H9 (cell line): ENCODE measurements around the gene AMMECR1L. TPM values are rescaled to one million over a fixed set of nuclear protein-coding genes. Genes with fewer than 3 reads are reported as not detected.
A peak's percentile ranks its signal among the peaks of the same experiment; 100 is the strongest.

Source experiments
- DNase-seq: peaks from one replicate; pipeline ENCODE4 v3.0.0-alpha.2; 2017
- H2AFZ ChIP-seq: one replicate; pipeline ENCODE4 v1.6.1; 2013; ENCODE audit warnings: mild to moderate bottlenecking, low read length, control low read depth, moderate library complexity
- H2AK5ac ChIP-seq: 2 replicates; pipeline ENCODE4 v1.6.1; 2013; ENCODE audit warnings: low read length, control low read depth, mixed read lengths; ENCODE audit not compliant: insufficient read length
- H2BK120ac ChIP-seq: one replicate; pipeline ENCODE4 v1.6.1; 2013; ENCODE audit warnings: low read depth, mild to moderate bottlenecking, low read length, control low read depth, inconsistent platforms; ENCODE audit not compliant: poor library complexity, severe bottlenecking
- H2BK12ac ChIP-seq: 2 replicates; pipeline ENCODE4 v1.6.1; 2013; ENCODE audit warnings: low read length, control low read depth, mixed read lengths, low read depth; ENCODE audit not compliant: insufficient read length
- H2BK15ac ChIP-seq: 2 replicates; pipeline ENCODE4 v1.6.1; 2013; ENCODE audit warnings: low read depth, low read length, control low read depth
- H2BK20ac ChIP-seq: one replicate; pipeline ENCODE4 v1.6.1; 2013; ENCODE audit warnings: low read depth, mild to moderate bottlenecking, low read length, control low read depth, inconsistent platforms; ENCODE audit not compliant: poor library complexity, severe bottlenecking
- H2BK5ac ChIP-seq: 2 replicates; pipeline ENCODE4 v1.6.1; 2013; ENCODE audit warnings: low read length, control low read depth, mixed read lengths; ENCODE audit not compliant: insufficient read length
- H3K14ac ChIP-seq: 2 replicates; pipeline ENCODE4 v1.6.1; 2013; ENCODE audit warnings: low read length, control low read depth; ENCODE audit not compliant: insufficient read depth
- H3K18ac ChIP-seq: 2 replicates; pipeline ENCODE4 v1.6.1; 2013; ENCODE audit warnings: low read depth, mild to moderate bottlenecking, mixed read lengths, low read length, control low read depth; ENCODE audit not compliant: insufficient read length
- H3K23ac ChIP-seq: 2 replicates; pipeline ENCODE4 v1.6.1; 2013; ENCODE audit warnings: low read length, control low read depth, mixed read lengths, low read depth; ENCODE audit not compliant: insufficient read length
- H3K23me2 ChIP-seq: 2 replicates; pipeline ENCODE4 v1.6.1; 2013; ENCODE audit warnings: low read depth, mild to moderate bottlenecking, mixed read lengths, low read length, control low read depth; ENCODE audit not compliant: insufficient read length, poor library complexity, severe bottlenecking
- H3K27ac ChIP-seq: 2 replicates; pipeline ENCODE4 v1.5.1; 2013; ENCODE audit warnings: low read length, control low read depth, mixed read lengths, low read depth; ENCODE audit not compliant: insufficient read length
- H3K27me3 ChIP-seq: 2 replicates; pipeline ENCODE4 v1.6.1; 2013; ENCODE audit warnings: low read length, control low read depth, inconsistent platforms; ENCODE audit not compliant: insufficient read depth
- H3K4ac ChIP-seq: 2 replicates; pipeline ENCODE4 v1.6.1; 2013; ENCODE audit warnings: low read depth, mild to moderate bottlenecking, control low read depth, inconsistent platforms, low read length, moderate library complexity
- H3K4me1 ChIP-seq: 2 replicates; pipeline ENCODE4 v1.6.1; 2013; ENCODE audit warnings: low read length, control low read depth, inconsistent platforms; ENCODE audit not compliant: insufficient read depth
- H3K4me2 ChIP-seq: 2 replicates; pipeline ENCODE4 v1.6.1; 2013; ENCODE audit warnings: low read length, control low read depth, mixed read lengths; ENCODE audit not compliant: insufficient read length, insufficient read depth
- H3K56ac ChIP-seq: 2 replicates; pipeline ENCODE4 v1.6.1; 2013; ENCODE audit warnings: low read depth, mild to moderate bottlenecking, mixed read lengths, low read length, control low read depth; ENCODE audit not compliant: insufficient read length
- H3K79me1 ChIP-seq: 2 replicates; pipeline ENCODE4 v1.6.1; 2013; ENCODE audit warnings: low read depth, mild to moderate bottlenecking, moderate library complexity, low read length, control low read depth, inconsistent platforms; ENCODE audit not compliant: insufficient read depth, poor library complexity, severe bottlenecking
- H3K79me2 ChIP-seq: 2 replicates; pipeline ENCODE4 v1.6.1; 2013; ENCODE audit warnings: low read length, control low read depth, inconsistent platforms; ENCODE audit not compliant: insufficient read depth
- H3K9ac ChIP-seq: 2 replicates; pipeline ENCODE4 v1.6.1; 2013; ENCODE audit warnings: low read length, control low read depth, mixed read lengths; ENCODE audit not compliant: insufficient read length; ENCODE audit errors: extremely low read depth
- H3K9me3 ChIP-seq: one replicate; pipeline ENCODE4 v1.6.1; 2013; ENCODE audit warnings: low read depth, low read length, inconsistent platforms; ENCODE audit not compliant: control insufficient read depth
- H3T11ph ChIP-seq: one replicate; pipeline ENCODE4 v1.6.1; 2013; ENCODE audit warnings: mild to moderate bottlenecking, low read length, control low read depth, inconsistent platforms
- H4K20me1 ChIP-seq: one replicate; pipeline ENCODE4 v1.6.1; 2013; ENCODE audit not compliant: control insufficient read depth, insufficient read length, insufficient read depth
- H4K5ac ChIP-seq: 2 replicates; pipeline ENCODE4 v1.6.1; 2013; ENCODE audit warnings: low read depth, mild to moderate bottlenecking, mixed read lengths, low read length, control low read depth; ENCODE audit not compliant: insufficient read length
- H4K8ac ChIP-seq: replicated peaks from 2 replicates; pipeline ENCODE4 v1.6.1; 2013; ENCODE audit warnings: low read length, control low read depth, mixed read lengths, low read depth; ENCODE audit not compliant: insufficient read length
- H4K91ac ChIP-seq: 2 replicates; pipeline ENCODE4 v1.6.1; 2013; ENCODE audit warnings: low read depth, mild to moderate bottlenecking, moderate library complexity, mixed read lengths, low read length, control low read depth; ENCODE audit not compliant: insufficient read length
- H3K27ac Mint-ChIP-seq, 3 experiments: 2 replicates in 2 of 3; 3 replicates in 1 of 3; pipeline ENCODE4 v1.8.0; 2020 to 2021; ENCODE audit warnings: mixed read lengths in 3 of 3, mild to moderate bottlenecking in 1 of 3, moderate library complexity in 1 of 3
- H3K27me3 Mint-ChIP-seq: 2 replicates; pipeline ENCODE4 v1.8.0; 2021; ENCODE audit warnings: low read depth, mild to moderate bottlenecking, moderate library complexity, mixed read lengths
- H3K36me3 Mint-ChIP-seq, 3 experiments: 2 replicates in 2 of 3; 3 replicates in 1 of 3; pipeline ENCODE4 v1.8.0; 2020 to 2021; ENCODE audit warnings: low read depth in 3 of 3, mixed read lengths in 3 of 3; ENCODE audit not compliant: insufficient read depth in 1 of 3
- H3K4me1 Mint-ChIP-seq, 2 experiments: 2 replicates each; pipeline ENCODE4 v1.8.0; 2020; ENCODE audit warnings: mixed read lengths in 2 of 2
- H3K4me3 Mint-ChIP-seq, 2 experiments: 2 replicates in 1 of 2; 3 replicates in 1 of 2; pipeline ENCODE4 v1.8.0; 2020 to 2021; ENCODE audit warnings: mild to moderate bottlenecking in 2 of 2, mixed read lengths in 2 of 2, moderate library complexity in 1 of 2
- H3K9me3 Mint-ChIP-seq, 2 experiments: 2 replicates in 1 of 2; 3 replicates in 1 of 2; pipeline ENCODE4 v1.8.0; 2020; ENCODE audit warnings: mild to moderate bottlenecking in 2 of 2, mixed read lengths in 2 of 2, moderate library complexity in 1 of 2
- CTCF ChIP-seq: fragments of 200-600 bp; sonication (generic); conservative IDR thresholded peaks from 3 replicates; pipeline ENCODE4 v1.8.0; 2021; ENCODE audit warnings: antibody characterized with exemption, mild to moderate bottlenecking
- WGBS: extraction: QIAGEN DNeasy Blood & Tissue Kit; methylation state at CpG from one replicate; pipeline ENCODE4 v1.1.7; 2013; ENCODE audit warnings: missing lambda C conversion rate, low lambda C conversion rate, mixed read lengths; ENCODE audit not compliant: insufficient read length; ENCODE audit errors: extremely low coverage; 5-methylcytosine and 5-hydroxymethylcytosine counted together
- total RNA-seq: library from RNA; stranded (reverse); gene quantifications from 2 replicates; pipeline ENCODE4 v1.2.1, GENCODE V29; 2021

Gene AMMECR1L
- total RNA-seq, 1 experiment from 2014 or later = 20.0 TPM

GRCh38 chr2:127893494-127893893 lies 7.7 kb upstream of the AMMECR1L start:
- Histone ChIP-seq H4K91ac (no peak overlapping the region), H3K79me1 (no peaks in the 10 kb centered on the region), H3K23me2 (no peaks in the 10 kb centered on the region), H3K27me3 (no peaks in the 10 kb centered on the region), H2AFZ (no peak overlapping the region), H3K27ac (no peak overlapping the region), H3K9ac (no peak overlapping the region), H4K8ac (no peak overlapping the region), H3K79me2 (no peaks in the 10 kb centered on the region), H4K20me1 (no peaks in the 10 kb centered on the region), H2BK20ac (no peak overlapping the region), H3K14ac (no peak overlapping the region), H2BK120ac (no peak overlapping the region), H2BK15ac (no peak overlapping the region), H2AK5ac (no peak overlapping the region), H3K56ac (no peak overlapping the region), H3K4me1 (no peaks in the 10 kb centered on the region), H2BK12ac (no peak overlapping the region), H2BK5ac (no peak overlapping the region), H3K9me3 (no peaks in the 10 kb centered on the region), H3T11ph (no peak overlapping the region), H3K4me2 (no peak overlapping the region), H3K23ac (no peak overlapping the region), H3K18ac (no peak overlapping the region), H4K5ac (no peak overlapping the region), H3K4ac (no peak overlapping the region)
- no CpG with 5 or more reads among the region's 5 CpGs for WGBS
- H3K4me1 Mint-ChIP-seq = peaks cover 15 to 26% of the 10 kb centered on the region in 2 experiments
- no peaks in the 10 kb centered on the region for H3K27me3 Mint-ChIP-seq
- no peak overlapping the region for H3K4me3 Mint-ChIP-seq
- peaks cover 6 to 8% of the 10 kb centered on the region in 2 experiments for H3K9me3 Mint-ChIP-seq
- peak; percentile 85 for DNase-seq
- H3K36me3 Mint-ChIP-seq = peaks cover 2 to 11% (median 2%) of the 10 kb centered on the region in 3 experiments; a peak in 5 of 7 replicates
- TF ChIP-seq CTCF = no peak
- peak overlapping the region in 2 of 3 experiments; percentile 46 to 68; a peak in 3 of 7 replicates for H3K27ac Mint-ChIP-seq
